ENCODE data around the gene LAP3.

DNA sequence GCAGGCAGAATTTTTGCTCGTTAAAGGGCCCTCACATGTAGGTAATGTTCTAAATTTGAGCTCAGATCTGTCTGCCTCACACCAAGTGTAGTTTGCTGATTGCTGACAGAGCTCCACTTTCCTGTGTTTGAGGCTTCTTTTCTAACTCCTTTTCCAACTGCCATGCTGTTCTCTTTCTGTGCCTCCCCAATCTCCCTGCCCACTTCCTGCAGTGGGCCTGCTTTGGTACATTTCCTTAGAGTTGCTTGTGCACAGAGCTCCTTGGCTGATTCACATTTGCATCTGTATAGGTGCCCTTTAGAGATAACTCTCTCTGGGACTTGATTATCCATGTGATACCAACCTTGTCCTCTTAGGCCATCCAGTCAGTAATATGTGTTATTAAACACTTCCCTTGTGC, 41.9 kb downstream of the LAP3 start:
- TF ChIP-seq POLR2A (IDR thresholded peaks at IDR 0.05; ENCODE audit: low read length), result no peak
- TF ChIP-seq GATA1 (IDR thresholded peaks at IDR 0.05; ENCODE audit: low read depth, low read length), result no peak

Measured in erythroblast (primary cell).